NCI-H1048 (cell line): ENCODE results near the gene SORBS2.
"Not testable (repeated sequence)": the region's sequence is repeated elsewhere in the genome, so short reads cannot be mapped to it uniquely, and the experiment has no call there.

Source experiments
- DNase-seq: peaks from one replicate; lab custom pipeline; 2025; lab: John Stamatoyannopoulos, UW

The SORBS2 gene

GRCh38 chr4:185559915-185560281 is 252.1 kb downstream of the SORBS2 start:
- DNase-seq = no peak

- DNase-seq = not testable (repeated sequence)
These were observed 252.6 kb downstream of the SORBS2 start for GRCh38 chr4:185559251-185559914.

- DNase-seq = no peak
These were observed 257.4 kb downstream of the SORBS2 start for GRCh38 chr4:185554365-185555126.

GRCh38 chr4:185552254-185552653 is 259.7 kb downstream of the SORBS2 start:
- DNase-seq = no peak

GRCh38 chr4:185550933-185551332 is 261.1 kb downstream of the SORBS2 start:
- DNase-seq = no peak

GRCh38 chr4:185549095-185549639 is 262.8 kb downstream of the SORBS2 start:
- no peak for DNase-seq

GRCh38 chr4:185548587-185548986 is 263.4 kb downstream of the SORBS2 start:
- DNase-seq = no peak

GRCh38 chr4:185546335-185546734 is 265.7 kb downstream of the SORBS2 start:
- DNase-seq = no peak

- no peak for DNase-seq
These were observed 269.2 kb downstream of the SORBS2 start for GRCh38 chr4:185542626-185543315.

- no peak for DNase-seq
These were observed 270.7 kb downstream of the SORBS2 start for GRCh38 chr4:185541251-185541727.

- no peak for DNase-seq
These were observed 271.4 kb downstream of the SORBS2 start for GRCh38 chr4:185540487-185541120.

- DNase-seq = no peak
These were observed 272.0 kb downstream of the SORBS2 start for GRCh38 chr4:185540040-185540439.

- DNase-seq = no peak
These were observed 273.2 kb downstream of the SORBS2 start for GRCh38 chr4:185538806-185539205.

- DNase-seq = no peak
These were observed 275.6 kb downstream of the SORBS2 start for GRCh38 chr4:185536411-185536709.

GRCh38 chr4:185535612-185536410 is 276.2 kb downstream of the SORBS2 start:
- DNase-seq = no peak
